Stimulated activated CD4-positive, alpha-beta T cell treated with anti-CD3 and anti-CD28 coated beads, Interleukin-1b, Interleukin-23, amount 100 ng/mL, for 4 hours (primary cell): ENCODE measurements around the gene PBOV1.

ENCODE experiments used
- DNase-seq, 2 donors: peaks; one replicate each; pipeline ENCODE4 v3.0.0-alpha.2; 2020; ENCODE audit warnings: low read depth in 2 of 2

PBOV1 gene

GRCh38 chr6:138204792-138205384 lies 13.4 kb downstream of the PBOV1 start:
- DNase-seq: no peak

GRCh38 chr6:138204303-138204702 lies 14.0 kb downstream of the PBOV1 start:
- DNase-seq: no peak

- no peak for DNase-seq
These were observed 15.0 kb downstream of the PBOV1 start for GRCh38 chr6:138203315-138203714.

GRCh38 chr6:138201836-138202235 lies 16.5 kb downstream of the PBOV1 start:
- DNase-seq: no peak

GRCh38 chr6:138198430-138199091 lies 19.7 kb downstream of the PBOV1 start:
- no peak for DNase-seq

- no peak for DNase-seq
These were observed 20.7 kb downstream of the PBOV1 start for GRCh38 chr6:138197570-138197969.

- no peak for DNase-seq
These were observed 22.1 kb downstream of the PBOV1 start for GRCh38 chr6:138196122-138196738.

GRCh38 chr6:138194287-138194686 lies 24.0 kb downstream of the PBOV1 start:
- DNase-seq: no peak

GRCh38 chr6:138188278-138188941 lies 29.9 kb downstream of the PBOV1 start:
- DNase-seq: no peak

- no peak for DNase-seq
These were observed 31.1 kb downstream of the PBOV1 start for GRCh38 chr6:138187156-138187555.

- DNase-seq: no peak
These were observed 34.1 kb downstream of the PBOV1 start for GRCh38 chr6:138184230-138184629.

GRCh38 chr6:138183790-138184134 lies 34.5 kb downstream of the PBOV1 start:
- DNase-seq: no peak

- DNase-seq: no peak
These were observed 35.1 kb downstream of the PBOV1 start for GRCh38 chr6:138182939-138183789.

- no peak for DNase-seq
These were observed 41.5 kb downstream of the PBOV1 start for GRCh38 chr6:138176652-138177232.

- no peak for DNase-seq
These were observed 42.7 kb downstream of the PBOV1 start for GRCh38 chr6:138175596-138175995.
